Measurements from ENCODE around the gene KHSRP. TPM values are rescaled to one million over a fixed set of nuclear protein-coding genes. Genes with fewer than 3 reads are reported as not detected.
A peak's percentile ranks its signal among the peaks of the same experiment; 100 is the strongest.

KHSRP gene
- total RNA-seq, 1 donor from 2014 or later, result 65.2 TPM

DNA sequence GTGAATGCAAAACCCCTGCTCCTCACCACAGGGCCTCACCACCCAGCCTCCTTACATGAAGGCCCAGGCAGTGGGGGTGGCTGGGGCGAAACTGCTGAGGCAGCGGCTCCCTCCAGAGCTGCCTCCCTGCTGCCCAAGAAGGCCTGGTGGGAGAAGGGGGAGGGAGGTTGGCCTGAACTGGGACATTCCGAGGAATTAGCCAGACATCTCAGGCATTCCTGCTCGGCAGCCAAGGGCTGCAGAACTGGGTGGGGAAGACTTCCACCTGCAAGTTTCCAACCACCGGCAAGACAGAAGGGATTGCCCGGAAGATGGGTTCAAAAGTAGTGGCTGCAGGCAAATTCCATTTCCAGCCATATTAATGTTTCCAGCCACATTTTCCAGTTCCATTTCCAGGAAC is 46.6 kb downstream of the KHSRP start:
- Histone ChIP-seq H3K9ac (ENCODE audit: low read depth in 1 of 3, low read length in 3 of 3) (peak overlapping the region in 1 of 3 donors; percentile 33), H3K36me3 (ENCODE audit: control insufficient read depth in 3 of 3, insufficient read depth in 3 of 3, low read length in 3 of 3) (peaks cover 30 to 41% (median 32%) of the 10 kb centered on the region in 3 donors), H3K9me3 (ENCODE audit: control insufficient read depth in 3 of 3, low read length in 3 of 3) (peaks cover 2 to 5% (median 3%) of the 10 kb centered on the region in 3 donors), H3K4me1 (ENCODE audit: control insufficient read depth in 3 of 3, insufficient read depth in 3 of 3, low read length in 3 of 3) (peaks cover 20 to 26% (median 24%) of the 10 kb centered on the region in 3 donors), H3K4me3 (ENCODE audit: low read length in 3 of 3) (no peak overlapping the region), H3K27ac (ENCODE audit: low read depth, low read length) (no peak overlapping the region), H3K27me3 (ENCODE audit: control insufficient read depth in 3 of 3, insufficient read depth in 3 of 3, low read length in 3 of 3) (no peaks in the 10 kb centered on the region)

DNA sequence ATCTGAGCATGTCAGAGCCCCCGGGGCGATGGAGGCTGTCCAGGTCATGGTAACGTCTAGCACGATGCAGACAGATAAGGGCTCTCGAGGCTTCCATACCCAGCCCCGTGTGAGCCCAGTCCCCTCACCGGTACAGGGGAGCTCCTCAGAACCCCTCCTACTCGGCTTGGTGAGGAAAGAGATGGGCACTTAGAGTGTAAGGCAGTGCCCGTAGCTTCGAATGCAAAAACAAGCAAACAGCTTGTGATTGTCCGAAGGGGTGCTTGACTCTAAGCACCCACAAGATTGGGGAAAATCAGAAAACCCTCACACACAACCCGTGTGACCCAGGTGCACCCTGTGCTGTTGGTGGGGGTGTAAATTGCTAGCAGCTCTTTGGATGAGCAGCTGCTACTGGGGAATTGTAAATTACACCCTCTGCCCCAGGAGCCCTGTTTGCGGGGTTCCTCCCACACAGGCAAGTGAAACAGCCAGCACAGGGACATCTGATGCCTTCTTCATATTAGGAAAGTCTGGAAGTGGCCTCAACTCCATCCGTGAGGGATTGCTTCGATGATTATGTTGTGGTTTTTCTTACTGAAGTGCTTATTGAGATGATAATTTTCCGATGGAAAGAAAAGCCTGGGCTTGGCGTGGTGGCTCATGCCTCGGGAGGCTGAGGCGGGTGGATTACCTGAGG is 48.0 kb downstream of the KHSRP start:
- H3K4me3 ChIP-seq (ENCODE audit: low read length in 3 of 3), result no peak overlapping the region
- peaks cover 2 to 5% (median 3%) of the 10 kb centered on the region in 3 donors for H3K9me3 ChIP-seq (ENCODE audit: control insufficient read depth in 3 of 3, low read length in 3 of 3)
- peaks cover 23 to 29% (median 27%) of the 10 kb centered on the region in 3 donors for H3K4me1 ChIP-seq (ENCODE audit: control insufficient read depth in 3 of 3, insufficient read depth in 3 of 3, low read length in 3 of 3)
- no peak overlapping the region for H3K27ac ChIP-seq (ENCODE audit: low read depth, low read length)
- H3K36me3 ChIP-seq (ENCODE audit: control insufficient read depth in 3 of 3, insufficient read depth in 3 of 3, low read length in 3 of 3), result peaks cover 22 to 32% (median 22%) of the 10 kb centered on the region in 3 donors
- H3K27me3 ChIP-seq (ENCODE audit: control insufficient read depth in 3 of 3, insufficient read depth in 3 of 3, low read length in 3 of 3), result no peaks in the 10 kb centered on the region
- H3K9ac ChIP-seq (ENCODE audit: low read depth in 1 of 3, low read length in 3 of 3), result peak overlapping the region in 2 of 3 donors; percentile 2 to 16

DNA sequence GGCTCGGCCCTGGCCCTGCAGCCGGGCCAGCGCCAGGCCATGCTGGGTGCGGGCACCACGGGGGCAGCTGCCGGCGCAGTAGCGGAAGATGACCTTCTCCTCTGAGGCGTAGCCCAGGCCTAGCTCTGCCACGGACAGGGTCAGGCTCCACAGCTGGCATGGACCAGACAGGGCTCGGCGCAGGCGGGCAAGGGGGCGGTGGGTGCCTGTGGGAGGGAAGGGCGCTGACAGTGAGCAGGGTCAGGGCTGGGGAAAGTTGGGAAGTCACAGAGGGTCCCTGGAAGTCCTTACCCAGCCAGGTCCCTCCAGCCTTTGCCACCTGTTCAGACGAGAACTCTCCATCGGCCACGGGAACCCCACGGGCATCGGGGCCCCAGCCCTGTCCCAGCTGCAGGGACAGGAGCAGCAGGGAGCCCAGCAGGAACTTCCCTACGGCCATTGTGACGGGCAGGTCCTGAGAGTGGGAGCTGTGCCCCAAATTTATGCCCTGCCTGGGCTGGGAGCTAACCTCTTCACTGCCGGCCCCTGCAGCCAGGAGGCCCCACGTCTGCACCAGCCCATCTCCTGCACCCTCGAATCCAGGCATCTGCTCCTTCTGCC is 49.1 kb downstream of the KHSRP start, which contains the start of gene PSPN:
Gene PSPN, minus strand, starts transcription at position 523 of the 600 bp plus-strand sequence. Its CDS starts 84 bp downstream, at position 439.
- Histone ChIP-seq H3K27me3 (ENCODE audit: control insufficient read depth in 3 of 3, insufficient read depth in 3 of 3, low read length in 3 of 3) (no peaks in the 10 kb centered on the region), H3K36me3 (ENCODE audit: control insufficient read depth in 3 of 3, insufficient read depth in 3 of 3, low read length in 3 of 3) (peaks cover 10 to 20% (median 11%) of the 10 kb centered on the region in 3 donors), H3K27ac (ENCODE audit: low read depth, low read length) (no peak within 1 kb of the TSS), H3K9ac (ENCODE audit: low read depth in 1 of 3, low read length in 3 of 3) (peak within 1 kb of the TSS in 2 of 3 donors; percentile 2 to 16), H3K4me1 (ENCODE audit: control insufficient read depth in 3 of 3, insufficient read depth in 3 of 3, low read length in 3 of 3) (peaks cover 23 to 29% (median 27%) of the 10 kb centered on the region in 3 donors), H3K4me3 (ENCODE audit: low read length in 3 of 3) (no peak within 1 kb of the TSS), H3K9me3 (ENCODE audit: control insufficient read depth in 3 of 3, low read length in 3 of 3) (peaks cover 2 to 5% (median 3%) of the 10 kb centered on the region in 3 donors)

DNA sequence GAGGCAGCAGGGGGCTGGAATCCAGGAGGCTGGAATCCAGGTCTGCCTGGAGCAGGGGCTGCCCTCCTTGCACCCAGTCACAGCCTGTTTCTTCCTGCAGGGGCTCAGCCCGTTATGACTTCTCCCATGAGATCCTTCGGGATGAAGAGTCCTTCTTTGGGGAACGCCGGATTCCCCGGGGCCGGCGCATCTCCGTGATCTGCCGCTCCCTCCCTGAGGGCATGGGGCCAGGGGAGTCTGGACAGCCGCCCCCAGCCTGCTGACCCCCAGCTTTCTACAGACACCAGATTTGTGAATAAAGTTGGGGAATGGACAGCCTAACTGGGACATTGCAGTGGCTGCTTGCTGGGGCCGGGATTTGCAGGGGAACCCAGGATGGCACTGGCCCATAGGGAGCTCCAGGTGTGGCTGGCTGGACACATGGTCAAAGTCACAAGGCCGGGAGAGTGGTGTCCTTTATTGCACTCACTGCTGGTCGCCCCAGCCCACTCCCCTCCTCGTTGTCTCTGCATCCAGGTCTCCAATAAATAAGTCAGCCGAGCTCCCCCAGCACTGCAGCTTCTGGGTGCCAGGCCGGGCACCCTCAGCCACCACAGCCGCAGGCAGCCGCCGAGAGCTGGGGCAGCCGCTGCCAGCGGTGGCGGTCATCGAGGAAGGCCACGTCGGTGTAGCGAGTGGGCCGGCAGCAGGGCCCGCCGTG is 49.8 kb downstream of the KHSRP start:
- Histone ChIP-seq H3K9me3 (ENCODE audit: control insufficient read depth in 3 of 3, low read length in 3 of 3) (peaks cover 0 to 2% (median 0%) of the 10 kb centered on the region in 3 donors), H3K4me1 (ENCODE audit: control insufficient read depth in 3 of 3, insufficient read depth in 3 of 3, low read length in 3 of 3) (peaks cover 23 to 29% (median 27%) of the 10 kb centered on the region in 3 donors), H3K4me3 (ENCODE audit: low read length in 3 of 3) (no peak overlapping the region), H3K27ac (ENCODE audit: low read depth, low read length) (no peak overlapping the region), H3K9ac (ENCODE audit: low read depth in 1 of 3, low read length in 3 of 3) (no peak overlapping the region), H3K27me3 (ENCODE audit: control insufficient read depth in 3 of 3, insufficient read depth in 3 of 3, low read length in 3 of 3) (no peaks in the 10 kb centered on the region), H3K36me3 (ENCODE audit: control insufficient read depth in 3 of 3, insufficient read depth in 3 of 3, low read length in 3 of 3) (peaks cover 4 to 14% (median 4%) of the 10 kb centered on the region in 3 donors)

DNA sequence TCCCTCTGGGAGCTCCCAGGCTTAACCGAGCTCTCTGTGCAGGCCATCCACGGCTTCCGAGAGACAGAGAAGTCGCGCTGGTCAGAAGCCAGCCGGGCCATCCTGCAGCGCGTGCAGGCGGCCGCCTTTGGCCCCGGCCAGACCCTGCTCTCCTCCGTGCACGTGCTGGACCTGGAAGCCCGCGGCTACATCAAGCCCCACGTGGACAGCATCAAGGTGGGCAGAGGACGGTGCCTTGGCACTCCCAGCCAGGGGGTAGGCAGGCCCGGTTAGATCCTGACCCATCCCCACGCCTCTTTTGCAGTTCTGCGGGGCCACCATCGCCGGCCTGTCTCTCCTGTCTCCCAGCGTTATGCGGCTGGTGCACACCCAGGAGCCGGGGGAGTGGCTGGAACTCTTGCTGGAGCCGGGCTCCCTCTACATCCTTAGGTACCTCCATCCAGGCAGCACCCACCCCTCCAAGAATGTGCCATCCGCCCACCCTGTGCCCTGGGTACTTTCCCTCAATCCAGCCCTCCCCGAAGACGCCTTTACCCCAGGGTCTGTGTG is 50.4 kb downstream of the KHSRP start:
- Histone ChIP-seq H3K27me3 (ENCODE audit: control insufficient read depth in 3 of 3, insufficient read depth in 3 of 3, low read length in 3 of 3) (no peaks in the 10 kb centered on the region), H3K4me1 (ENCODE audit: control insufficient read depth in 3 of 3, insufficient read depth in 3 of 3, low read length in 3 of 3) (peaks cover 23 to 29% (median 27%) of the 10 kb centered on the region in 3 donors), H3K27ac (ENCODE audit: low read depth, low read length) (peak overlapping the region; percentile 56), H3K9me3 (ENCODE audit: control insufficient read depth in 3 of 3, low read length in 3 of 3) (no peaks in the 10 kb centered on the region), H3K9ac (ENCODE audit: low read depth in 1 of 3, low read length in 3 of 3) (no peak overlapping the region), H3K36me3 (ENCODE audit: control insufficient read depth in 3 of 3, insufficient read depth in 3 of 3, low read length in 3 of 3) (peaks cover 0 to 8% (median 0%) of the 10 kb centered on the region in 3 donors), H3K4me3 (ENCODE audit: low read length in 3 of 3) (no peak overlapping the region)

DNA sequence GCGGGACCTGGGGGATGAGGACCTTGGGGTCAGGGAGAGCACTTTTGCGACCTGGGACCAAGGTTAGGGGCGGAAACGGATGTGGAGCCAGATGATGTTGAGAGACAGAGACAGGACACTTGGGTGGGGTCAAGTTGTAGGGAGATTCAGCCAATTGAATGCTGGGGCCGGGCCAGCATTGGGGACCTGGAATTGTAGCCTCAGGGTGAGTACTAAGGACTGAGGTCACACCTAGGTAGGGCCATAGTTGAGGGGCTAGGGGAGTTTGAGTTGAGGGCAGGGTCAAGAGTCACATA is 50.9 kb downstream of the KHSRP start:
- no peaks in the 10 kb centered on the region for H3K9me3 ChIP-seq (ENCODE audit: control insufficient read depth in 3 of 3, low read length in 3 of 3)
- H3K9ac ChIP-seq (ENCODE audit: low read depth in 1 of 3, low read length in 3 of 3), result peak overlapping the region in 1 of 3 donors; percentile 11
- peaks cover under 1 to 8% (median 1%) of the 10 kb centered on the region in 3 donors for H3K36me3 ChIP-seq (ENCODE audit: control insufficient read depth in 3 of 3, insufficient read depth in 3 of 3, low read length in 3 of 3)
- H3K27me3 ChIP-seq (ENCODE audit: control insufficient read depth in 3 of 3, insufficient read depth in 3 of 3, low read length in 3 of 3), result no peaks in the 10 kb centered on the region
- peak overlapping the region; percentile 38 to 60 (median 56) for H3K4me3 ChIP-seq (ENCODE audit: low read length in 3 of 3)
- peaks cover 23 to 29% (median 27%) of the 10 kb centered on the region in 3 donors for H3K4me1 ChIP-seq (ENCODE audit: control insufficient read depth in 3 of 3, insufficient read depth in 3 of 3, low read length in 3 of 3)
- peak overlapping the region; percentile 56 for H3K27ac ChIP-seq (ENCODE audit: low read depth, low read length)

DNA sequence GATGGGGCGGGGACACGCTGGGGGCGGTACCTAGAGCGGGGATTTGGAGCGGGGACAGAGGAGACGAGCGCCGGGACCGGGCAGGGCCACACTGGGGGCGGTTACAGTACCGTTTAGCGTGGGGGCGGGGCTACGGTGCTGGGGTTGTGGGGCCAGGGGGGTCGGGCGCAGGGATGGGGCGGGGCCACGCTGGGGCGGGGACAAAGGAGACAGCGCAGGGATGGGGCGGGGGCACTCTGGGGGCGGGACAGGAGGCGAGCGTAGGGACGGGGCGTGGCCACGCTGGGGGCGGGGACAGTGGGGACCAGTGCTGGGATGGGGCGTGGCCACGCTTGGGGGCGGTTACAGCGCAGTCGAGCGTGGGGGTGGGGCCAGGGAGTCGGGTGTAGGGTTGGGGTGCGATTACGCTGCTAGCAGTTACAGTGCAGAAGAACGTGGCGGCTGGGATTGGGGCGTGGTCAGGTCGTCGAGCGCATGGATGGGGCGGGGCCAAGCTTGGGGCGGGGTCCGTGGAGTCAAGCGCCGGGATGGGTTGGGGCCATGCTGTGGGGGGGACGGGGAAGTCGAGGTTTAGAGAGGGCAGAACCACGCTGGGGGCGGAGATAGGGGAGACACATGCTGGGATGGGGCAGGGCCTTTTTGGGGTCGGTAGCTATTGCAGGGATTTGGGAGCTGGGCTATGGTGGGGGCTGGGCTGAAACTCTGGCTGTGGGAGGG is 51.4 kb downstream of the KHSRP start:
- Histone ChIP-seq H3K27me3 (ENCODE audit: control insufficient read depth in 3 of 3, insufficient read depth in 3 of 3, low read length in 3 of 3) (no peaks in the 10 kb centered on the region), H3K27ac (ENCODE audit: low read depth, low read length) (peak overlapping the region; percentile 99), H3K4me3 (ENCODE audit: low read length in 3 of 3) (peak overlapping the region; percentile 79 to 96 (median 94)), H3K9ac (ENCODE audit: low read depth in 1 of 3, low read length in 3 of 3) (peak overlapping the region; percentile 89 to 99 (median 92)), H3K9me3 (ENCODE audit: control insufficient read depth in 3 of 3, low read length in 3 of 3) (no peaks in the 10 kb centered on the region), H3K4me1 (ENCODE audit: control insufficient read depth in 3 of 3, insufficient read depth in 3 of 3, low read length in 3 of 3) (peaks cover 23 to 28% (median 25%) of the 10 kb centered on the region in 3 donors), H3K36me3 (ENCODE audit: control insufficient read depth in 3 of 3, insufficient read depth in 3 of 3, low read length in 3 of 3) (peaks cover 5 to 13% (median 7%) of the 10 kb centered on the region in 3 donors)

DNA sequence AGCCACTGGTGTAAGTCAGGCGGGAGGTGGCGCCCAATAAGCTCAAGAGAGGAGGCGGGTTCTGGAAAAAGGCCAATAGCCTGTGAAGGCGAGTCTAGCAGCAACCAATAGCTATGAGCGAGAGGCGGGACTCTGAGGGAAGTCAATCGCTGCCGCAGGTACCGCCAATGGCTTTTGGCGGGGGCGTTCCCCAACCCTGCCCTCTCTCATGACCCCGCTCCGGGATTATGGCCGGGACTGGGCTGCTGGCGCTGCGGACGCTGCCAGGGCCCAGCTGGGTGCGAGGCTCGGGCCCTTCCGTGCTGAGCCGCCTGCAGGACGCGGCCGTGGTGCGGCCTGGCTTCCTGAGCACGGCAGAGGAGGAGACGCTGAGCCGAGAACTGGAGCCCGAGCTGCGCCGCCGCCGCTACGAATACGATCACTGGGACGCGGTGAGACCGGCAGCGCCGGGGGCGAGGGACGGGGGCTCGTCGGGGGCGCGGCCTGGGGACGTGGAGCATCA is 52.0 kb downstream of the KHSRP start, which contains the start of gene ALKBH7:
Gene ALKBH7, plus strand, starts transcription at position 201 of the 502 bp plus-strand sequence. Its CDS starts 27 bp downstream, at position 228.
- H3K27ac ChIP-seq (ENCODE audit: low read depth, low read length), result peak within 1 kb of the TSS; percentile 99
- H3K9me3 ChIP-seq (ENCODE audit: control insufficient read depth in 3 of 3, low read length in 3 of 3), result no peaks in the 10 kb centered on the region
- H3K27me3 ChIP-seq (ENCODE audit: control insufficient read depth in 3 of 3, insufficient read depth in 3 of 3, low read length in 3 of 3), result no peaks in the 10 kb centered on the region
- peaks cover 10 to 19% (median 13%) of the 10 kb centered on the region in 3 donors for H3K36me3 ChIP-seq (ENCODE audit: control insufficient read depth in 3 of 3, insufficient read depth in 3 of 3, low read length in 3 of 3)
- peaks cover 19 to 23% (median 20%) of the 10 kb centered on the region in 3 donors for H3K4me1 ChIP-seq (ENCODE audit: control insufficient read depth in 3 of 3, insufficient read depth in 3 of 3, low read length in 3 of 3)
- H3K4me3 ChIP-seq (ENCODE audit: low read length in 3 of 3), result peak within 1 kb of the TSS; percentile 89 to 96 (median 94)
- H3K9ac ChIP-seq (ENCODE audit: low read depth in 1 of 3, low read length in 3 of 3), result peak within 1 kb of the TSS; percentile 89 to 99 (median 92)

DNA sequence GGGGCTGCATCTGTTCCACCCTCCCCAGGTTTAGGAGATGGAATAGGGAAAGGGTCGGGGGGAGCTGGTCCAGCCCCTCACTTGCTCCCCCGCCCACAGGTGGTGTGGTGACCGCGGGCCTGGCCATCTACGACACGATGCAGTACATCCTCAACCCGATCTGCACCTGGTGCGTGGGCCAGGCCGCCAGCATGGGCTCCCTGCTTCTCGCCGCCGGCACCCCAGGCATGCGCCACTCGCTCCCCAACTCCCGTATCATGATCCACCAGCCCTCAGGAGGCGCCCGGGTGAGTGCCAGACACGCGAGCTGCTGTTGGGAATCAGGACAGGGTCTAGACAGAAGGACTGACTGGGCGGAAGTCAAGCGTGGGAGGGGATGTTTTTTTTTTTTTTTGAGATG is 60.3 kb downstream of the KHSRP start:
- H3K27me3 ChIP-seq (ENCODE audit: control insufficient read depth in 3 of 3, insufficient read depth in 3 of 3, low read length in 3 of 3), result no peaks in the 10 kb centered on the region
- no peaks in the 10 kb centered on the region for H3K9me3 ChIP-seq (ENCODE audit: control insufficient read depth in 3 of 3, low read length in 3 of 3)
- H3K4me3 ChIP-seq (ENCODE audit: low read length in 3 of 3), result no peak overlapping the region
- no peak overlapping the region for H3K27ac ChIP-seq (ENCODE audit: low read depth, low read length)
- H3K9ac ChIP-seq (ENCODE audit: low read depth in 1 of 3, low read length in 3 of 3), result no peak overlapping the region
- H3K4me1 ChIP-seq (ENCODE audit: control insufficient read depth in 3 of 3, insufficient read depth in 3 of 3, low read length in 3 of 3), result peaks cover 3 to 8% (median 7%) of the 10 kb centered on the region in 3 donors
- H3K36me3 ChIP-seq (ENCODE audit: control insufficient read depth in 3 of 3, insufficient read depth in 3 of 3, low read length in 3 of 3), result peaks cover 27 to 34% (median 33%) of the 10 kb centered on the region in 3 donors

Data from skeletal muscle tissue (tissue), 4 donors.